Measurements from ENCODE around the gene C8G.

DNA sequence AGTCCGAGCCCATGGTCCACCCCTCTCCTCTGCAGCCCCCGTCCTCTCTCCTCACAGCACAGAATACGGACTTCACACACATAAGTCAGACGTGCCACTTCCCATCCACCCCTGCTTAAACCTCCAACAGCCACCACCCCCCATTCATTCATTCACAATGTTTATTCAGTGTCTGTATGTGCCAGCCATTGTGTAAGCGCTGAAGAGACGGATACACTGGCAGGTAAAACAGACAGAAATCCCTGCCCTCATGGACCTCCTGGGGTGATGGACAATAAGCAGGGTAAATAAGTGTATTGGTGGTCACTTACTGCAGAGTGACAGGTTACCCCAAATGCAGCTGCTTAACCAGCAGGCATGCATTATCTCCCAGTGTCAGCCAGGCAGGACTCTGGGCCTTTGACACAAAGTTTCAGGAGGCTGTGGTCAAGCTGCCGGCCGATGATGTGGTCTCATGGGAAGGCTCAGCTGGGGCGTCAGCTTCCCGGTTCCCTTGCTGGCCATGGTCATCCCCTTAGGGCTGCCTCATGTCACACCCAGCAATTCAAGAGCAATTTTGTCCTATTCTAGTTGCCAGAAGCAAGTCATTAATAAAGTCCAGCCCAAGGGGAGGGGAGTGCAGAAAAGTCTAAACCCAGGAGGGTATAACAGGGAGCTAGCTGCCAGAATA lies 45.3 kb downstream of the C8G start:
- TF ChIP-seq, protein P1, sequence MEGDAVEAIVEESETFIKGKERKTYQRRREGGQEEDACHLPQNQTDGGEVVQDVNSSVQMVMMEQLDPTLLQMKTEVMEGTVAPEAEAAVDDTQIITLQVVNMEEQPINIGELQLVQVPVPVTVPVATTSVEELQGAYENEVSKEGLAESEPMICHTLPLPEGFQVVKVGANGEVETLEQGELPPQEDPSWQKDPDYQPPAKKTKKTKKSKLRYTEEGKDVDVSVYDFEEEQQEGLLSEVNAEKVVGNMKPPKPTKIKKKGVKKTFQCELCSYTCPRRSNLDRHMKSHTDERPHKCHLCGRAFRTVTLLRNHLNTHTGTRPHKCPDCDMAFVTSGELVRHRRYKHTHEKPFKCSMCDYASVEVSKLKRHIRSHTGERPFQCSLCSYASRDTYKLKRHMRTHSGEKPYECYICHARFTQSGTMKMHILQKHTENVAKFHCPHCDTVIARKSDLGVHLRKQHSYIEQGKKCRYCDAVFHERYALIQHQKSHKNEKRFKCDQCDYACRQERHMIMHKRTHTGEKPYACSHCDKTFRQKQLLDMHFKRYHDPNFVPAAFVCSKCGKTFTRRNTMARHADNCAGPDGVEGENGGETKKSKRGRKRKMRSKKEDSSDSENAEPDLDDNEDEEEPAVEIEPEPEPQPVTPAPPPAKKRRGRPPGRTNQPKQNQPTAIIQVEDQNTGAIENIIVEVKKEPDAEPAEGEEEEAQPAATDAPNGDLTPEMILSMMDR (IDR thresholded peaks at IDR 0.05): no peak
- TF ChIP-seq POLR2A (IDR thresholded peaks at IDR 0.05): no peak
- no peak for TF ChIP-seq POLR2AphosphoS5 (IDR thresholded peaks at IDR 0.05; ENCODE audit: insufficient read depth in 1 of 2, low read depth in 1 of 2)

Measured in vagina (tissue), 2 donors.